HG03575 (cell line): ENCODE results near the gene VAMP8.
"Not testable (repeated sequence)": the region's sequence is repeated elsewhere in the genome, so short reads cannot be mapped to it uniquely, and the experiment has no call there.

Experiments
- ATAC-seq: cut with Tn5 transposase; IDR thresholded peaks from one replicate; pipeline ENCODE4 v1.9.1; 2021; ENCODE audit not compliant: unreplicated experiment, insufficient number of reproducible peaks, low FRiP score; ENCODE audit errors: extremely low read depth

The VAMP8 gene

GRCh38 chr2:85595301-85596025 is 18.1 kb downstream of the VAMP8 start, which contains the start of gene RNF181:
TSS of gene RNF181 (plus strand) at chr2:85595745. CDS start at chr2:85595764, 19 bp downstream.
- ATAC-seq = peak; percentile 89

DNA sequence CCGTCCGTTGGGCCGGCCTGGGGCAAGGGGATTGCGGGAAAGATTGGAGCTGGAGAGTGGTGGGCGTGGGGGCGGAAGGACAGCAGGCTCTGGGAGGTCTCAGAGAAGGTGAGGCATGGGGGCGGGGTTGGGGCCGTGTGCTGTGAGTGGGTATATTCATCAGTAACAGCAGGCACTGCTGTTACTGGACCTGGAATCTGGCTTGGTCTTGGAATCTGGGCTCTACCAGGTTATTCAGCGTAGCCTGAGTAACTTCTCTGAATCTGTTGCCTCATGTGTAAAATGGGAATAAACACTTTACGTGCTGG is 18.6 kb downstream of the VAMP8 start:
- ATAC-seq = no peak

GRCh38 chr2:85596486-85597143 is 19.2 kb downstream of the VAMP8 start:
- no peak for ATAC-seq

GRCh38 chr2:85597241-85597640 is 19.9 kb downstream of the VAMP8 start:
- ATAC-seq = no peak

GRCh38 chr2:85598594-85599340 is 21.4 kb downstream of the VAMP8 start:
- no peak for ATAC-seq

DNA sequence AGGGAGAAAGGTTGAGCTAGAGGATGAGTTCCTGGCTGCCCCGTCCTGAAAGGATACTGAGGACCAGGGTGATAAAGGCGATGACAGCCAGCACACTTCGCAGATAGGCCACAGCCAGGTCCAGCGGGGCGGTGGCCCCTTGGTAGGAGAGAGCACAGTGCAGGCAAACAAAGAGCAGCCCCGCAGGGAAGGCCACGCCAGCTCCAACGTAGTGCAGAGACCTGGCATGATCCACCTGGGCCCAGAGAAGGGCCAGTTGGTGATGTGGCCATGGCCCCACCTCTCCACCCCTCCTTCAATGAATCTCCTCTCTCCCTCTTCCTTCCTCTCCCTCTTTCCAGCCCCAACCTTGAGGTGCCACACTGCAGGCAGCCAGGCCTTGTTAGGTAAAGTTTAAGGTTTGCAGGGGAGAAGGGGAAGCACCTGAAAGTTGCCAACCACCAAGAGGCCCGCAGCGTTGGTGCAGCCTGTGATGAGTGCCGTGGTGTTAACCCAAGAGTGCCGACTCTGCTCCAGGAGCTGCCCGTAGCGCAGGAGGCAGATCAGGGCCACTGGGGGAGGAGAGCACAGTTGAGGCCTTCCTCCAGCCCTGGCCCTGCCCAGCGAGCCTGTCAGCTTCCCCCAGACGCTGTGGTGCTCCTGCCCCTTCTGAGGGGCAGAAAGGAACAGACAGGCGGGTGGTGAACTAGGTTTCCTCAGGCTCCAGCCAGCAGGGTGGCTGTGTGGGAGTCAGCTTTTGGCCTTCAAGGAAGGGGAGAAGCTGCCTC is 22.3 kb downstream of the VAMP8 start:
- ATAC-seq = no peak

DNA sequence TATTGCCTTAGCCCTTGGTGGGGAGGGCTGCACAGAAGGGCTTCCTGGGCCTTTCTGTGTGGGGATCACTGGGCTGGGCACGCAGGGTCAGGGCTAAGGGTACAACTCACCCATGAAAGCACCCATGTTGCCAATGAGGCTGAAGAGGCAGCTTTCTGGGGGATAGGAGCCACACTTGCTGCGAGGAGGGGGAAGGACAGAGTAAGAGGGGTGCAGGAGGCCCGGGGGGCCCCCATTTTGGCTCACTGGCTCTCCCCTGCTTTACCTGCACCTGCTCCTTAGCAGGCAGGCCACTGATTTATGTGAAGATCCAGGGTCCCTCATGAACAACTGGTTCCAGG is 22.8 kb downstream of the VAMP8 start:
- no peak for ATAC-seq

DNA sequence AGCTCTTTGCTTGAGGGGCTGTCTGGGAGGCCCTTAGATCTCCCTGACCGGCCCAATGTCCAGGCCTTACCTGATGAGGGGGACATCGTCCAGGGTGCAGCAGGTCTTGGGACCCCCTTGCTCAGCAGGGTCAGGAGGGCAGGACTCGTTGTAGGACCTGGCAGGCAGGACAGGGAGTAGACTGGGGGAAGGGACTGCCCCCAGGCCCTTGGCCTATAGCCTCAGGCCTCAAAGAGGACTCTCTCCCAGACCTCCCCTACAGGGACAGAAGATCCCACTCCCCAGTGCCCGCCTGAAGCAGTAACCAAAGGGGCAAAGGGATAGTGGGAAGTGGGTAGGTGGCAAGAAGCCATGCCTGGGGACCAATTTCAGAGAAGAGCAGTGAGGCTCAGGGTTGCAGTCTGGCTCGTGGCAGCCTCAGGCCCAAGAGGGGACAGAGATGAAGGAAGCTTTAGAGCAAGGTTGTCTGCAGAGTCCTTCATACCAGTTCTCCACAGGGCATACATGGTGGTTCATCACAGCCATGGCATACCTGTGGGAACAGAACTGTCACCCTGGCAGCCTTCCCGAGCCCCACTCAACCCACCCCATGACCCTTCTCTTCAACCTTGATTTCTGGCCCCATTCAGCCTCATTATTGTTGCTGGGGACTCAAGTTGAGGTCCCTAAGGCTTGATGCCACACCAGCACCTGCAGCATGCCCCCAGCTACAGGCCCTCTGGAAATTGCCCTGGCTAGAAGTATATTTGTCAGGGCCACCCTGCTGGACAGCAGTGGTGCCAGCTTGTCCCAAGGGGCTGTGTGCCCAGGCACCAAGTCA is 23.8 kb downstream of the VAMP8 start:
- ATAC-seq = no peak

GRCh38 chr2:85601771-85602475 is 24.5 kb downstream of the VAMP8 start:
- peak; percentile 4 for ATAC-seq

DNA sequence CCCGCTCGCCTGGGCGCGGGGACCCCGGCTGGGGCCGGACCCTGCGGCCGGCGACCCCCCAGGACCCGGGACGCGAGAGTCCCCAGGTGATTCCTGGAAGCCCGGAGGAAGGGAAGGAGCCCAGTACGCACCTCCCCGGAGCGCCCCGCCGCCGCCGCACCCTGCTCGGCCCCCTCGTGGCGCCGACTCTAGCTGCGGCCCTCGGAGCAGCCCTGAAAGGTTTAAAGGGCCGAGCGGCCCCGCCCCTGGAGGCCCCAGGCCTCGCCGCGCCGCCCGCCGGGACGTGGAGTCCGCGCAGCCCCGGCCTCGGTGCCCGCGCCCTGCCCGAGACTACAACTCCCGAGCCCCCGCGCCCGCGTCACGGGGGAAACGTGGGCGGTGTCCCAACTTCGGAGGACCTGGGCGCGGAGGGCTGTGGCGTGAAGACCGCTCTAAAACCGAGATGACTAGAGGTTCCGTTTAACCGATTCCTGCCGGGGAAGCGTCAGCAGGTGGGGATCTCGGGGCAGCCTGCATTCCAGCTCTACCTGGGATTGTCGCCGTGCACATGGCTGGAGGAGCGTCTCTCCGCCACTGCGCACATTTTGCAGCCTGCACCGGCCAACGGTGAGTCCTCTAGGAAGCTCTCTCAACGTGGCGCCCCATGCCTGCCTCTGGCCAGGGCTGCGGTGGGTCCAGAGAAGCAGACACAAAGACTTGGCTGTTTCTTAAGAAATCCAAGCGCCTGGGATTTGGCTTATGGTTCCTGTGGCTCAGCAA is 25.3 kb downstream of the VAMP8 start, which contains the start of gene TMEM150A:
Gene TMEM150A (minus strand): TSS at position 223 of the 759 bp plus-strand sequence. CDS start 750 bp downstream, outside the sequence.
- peak; percentile 38 for ATAC-seq

DNA sequence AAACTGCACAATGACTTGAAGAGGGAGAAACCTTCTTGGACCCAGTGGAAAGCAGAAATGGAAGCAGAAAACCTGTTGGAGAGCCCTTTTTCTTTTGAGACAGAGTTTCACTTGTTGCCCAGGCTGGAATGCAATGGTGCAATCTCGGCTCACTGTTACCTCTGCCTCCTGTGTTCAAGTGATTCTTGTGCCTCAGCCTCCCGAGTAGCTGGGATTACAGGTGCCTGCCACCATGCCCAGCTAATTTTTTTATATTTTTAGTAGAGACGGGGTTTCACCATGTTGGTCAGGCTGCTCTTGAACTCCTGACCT is 26.7 kb downstream of the VAMP8 start:
- ATAC-seq = not testable (repeated sequence)

- ATAC-seq = no peak
Measured at GRCh38 chr2:85604568-85605339, 27.4 kb downstream of the VAMP8 start.

DNA sequence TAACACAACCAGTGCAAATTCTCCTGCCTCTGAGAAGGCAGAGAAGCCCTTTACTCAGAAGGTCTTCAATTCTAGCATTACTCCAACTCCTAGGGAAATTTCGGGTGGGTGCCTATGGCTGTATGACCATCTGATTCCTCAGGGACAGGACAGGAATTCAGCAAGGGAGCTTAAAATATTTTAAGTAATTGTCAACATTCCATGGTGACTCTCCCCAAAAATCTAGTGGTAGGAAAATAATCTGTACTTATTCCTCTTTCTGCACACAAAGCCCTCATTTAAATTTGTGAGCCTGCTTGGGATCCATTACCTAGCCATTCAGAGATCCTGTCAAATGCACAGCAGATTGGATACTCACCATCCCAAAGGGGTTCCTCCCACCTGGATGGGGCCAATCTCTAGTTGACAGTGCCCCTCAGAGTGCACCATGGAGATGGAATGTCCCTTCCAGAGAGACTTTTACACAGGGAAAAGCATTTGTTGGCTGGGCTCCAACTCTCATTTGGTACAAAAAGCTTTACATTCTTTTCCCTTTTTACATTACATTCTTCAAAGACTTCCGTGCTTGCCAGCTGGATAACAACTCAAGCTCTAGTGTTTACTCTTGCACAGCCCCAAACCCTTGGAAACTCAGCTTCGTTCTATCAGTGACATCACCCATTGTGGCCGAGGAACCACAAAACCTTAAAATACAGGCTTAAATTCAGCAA is 28.2 kb downstream of the VAMP8 start:
- no peak for ATAC-seq

- ATAC-seq = no peak
Measured at GRCh38 chr2:85606116-85606455, 28.7 kb downstream of the VAMP8 start.

GRCh38 chr2:85607268-85608215 is 30.2 kb downstream of the VAMP8 start:
- ATAC-seq = no peak
